Central memory CD4-positive, alpha-beta T cell (primary cell): ENCODE data around the gene WAC.
"Not testable (repeated sequence)": the region's sequence is repeated elsewhere in the genome, so short reads cannot be mapped to it uniquely, and the experiment has no call there.

ENCODE experiments used
- DNase-seq: peaks from one replicate; pipeline ENCODE4 v3.0.0; 2022

The WAC gene

GRCh38 chr10:28619455-28619854 lies 86.5 kb downstream of the WAC start:
- DNase-seq, result no peak

- DNase-seq, result no peak
Observed at GRCh38 chr10:28620251-28620650, 87.3 kb downstream of the WAC start.

GRCh38 chr10:28623483-28623882 lies 90.6 kb downstream of the WAC start:
- DNase-seq, result no peak

- DNase-seq, result no peak
Observed at GRCh38 chr10:28624351-28624750, 91.4 kb downstream of the WAC start.

GRCh38 chr10:28627102-28627501 lies 94.2 kb downstream of the WAC start:
- no peak for DNase-seq

- peak; percentile 37 for DNase-seq
Observed at GRCh38 chr10:28628184-28628893, 95.4 kb downstream of the WAC start.

- DNase-seq, result no peak
Observed at GRCh38 chr10:28631896-28632583, 99.1 kb downstream of the WAC start.

GRCh38 chr10:28632584-28632945 lies 99.6 kb downstream of the WAC start:
- no peak for DNase-seq

- no peak for DNase-seq
Observed at GRCh38 chr10:28633750-28634149, 100.8 kb downstream of the WAC start.

- no peak for DNase-seq
Observed at GRCh38 chr10:28637346-28637745, 104.4 kb downstream of the WAC start.

GRCh38 chr10:28638392-28638791 lies 105.5 kb downstream of the WAC start:
- no peak for DNase-seq

- DNase-seq, result no peak
Observed at GRCh38 chr10:28640551-28640950, 107.6 kb downstream of the WAC start.

- no peak for DNase-seq
Observed at GRCh38 chr10:28644647-28645046, 111.7 kb downstream of the WAC start.

- DNase-seq, result no peak
Observed at GRCh38 chr10:28652106-28652505, 119.2 kb downstream of the WAC start.

- no peak for DNase-seq
Observed at GRCh38 chr10:28652703-28653102, 119.8 kb downstream of the WAC start.

- not testable (repeated sequence) for DNase-seq
Observed at GRCh38 chr10:28658824-28659223, 125.9 kb downstream of the WAC start.

- no peak for DNase-seq
Observed at GRCh38 chr10:28661035-28661434, 128.1 kb downstream of the WAC start.

- DNase-seq, result peak; percentile 57
Observed at GRCh38 chr10:28663576-28664368, 130.9 kb downstream of the WAC start.

GRCh38 chr10:28664369-28664740 lies 131.4 kb downstream of the WAC start:
- no peak for DNase-seq

GRCh38 chr10:28666751-28667467 lies 134.0 kb downstream of the WAC start:
- no peak for DNase-seq

- DNase-seq, result peak; percentile 40
Observed at GRCh38 chr10:28668363-28669226, 135.7 kb downstream of the WAC start.
